Vagina (tissue), 2 donors: ENCODE measurements around the gene ZNF503.

ENCODE experiments used
- POLR2A ChIP-seq, 2 donors: fragments of 450-650 bp; IDR thresholded peaks; one replicate each; pipeline ENCODE4 v1.6.1; 2017; ENCODE audit warnings: antibody characterized with exemption in 2 of 2, mild to moderate bottlenecking in 2 of 2, moderate library complexity in 2 of 2
- POLR2AphosphoS5 ChIP-seq, 2 donors: sonication (generic); formaldehyde crosslinking; IDR thresholded peaks; one replicate each; pipeline ENCODE4 v1.9.0; 2017; ENCODE audit warnings: antibody characterized with exemption in 2 of 2, mild to moderate bottlenecking in 2 of 2, low read depth in 1 of 2; ENCODE audit not compliant: insufficient read depth in 1 of 2
- TF ChIP-seq, protein P1 (sequence below), 3 experiments: fragments of 450-650 bp in 2 of 3; fragments of 200-600 bp in 1 of 3; sonication (generic) in 1 of 3; IDR thresholded peaks; one replicate each; pipeline ENCODE4 v1.5.1; 2017 to 2019; ENCODE audit warnings: antibody characterized with exemption in 3 of 3, mild to moderate bottlenecking in 2 of 3, moderate library complexity in 2 of 3

DNA sequence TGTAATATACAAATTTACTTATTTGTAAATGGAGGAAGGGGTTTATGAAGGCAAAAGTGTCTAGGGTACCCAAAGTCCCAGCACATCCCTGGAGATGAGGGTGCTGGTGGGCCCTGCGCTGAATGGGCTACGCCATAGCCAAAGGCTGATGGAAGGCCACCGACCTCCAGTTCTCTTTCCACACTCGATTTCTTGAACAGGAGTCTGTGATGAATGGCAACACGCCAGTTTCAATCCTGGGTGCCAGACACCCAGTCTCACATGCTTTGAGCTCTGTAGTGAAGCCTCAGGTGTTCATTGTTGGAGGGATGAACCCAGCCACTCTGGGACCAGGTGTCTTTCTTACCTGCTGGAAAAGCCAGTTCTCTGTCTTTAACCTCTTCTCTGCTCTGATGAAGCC, 30.6 kb upstream of the ZNF503 start:
- TF ChIP-seq POLR2A (IDR thresholded peaks at IDR 0.05) (no peak), POLR2AphosphoS5 (IDR thresholded peaks at IDR 0.05; ENCODE audit: insufficient read depth in 1 of 2, low read depth in 1 of 2) (no peak)
- TF ChIP-seq, protein P1, sequence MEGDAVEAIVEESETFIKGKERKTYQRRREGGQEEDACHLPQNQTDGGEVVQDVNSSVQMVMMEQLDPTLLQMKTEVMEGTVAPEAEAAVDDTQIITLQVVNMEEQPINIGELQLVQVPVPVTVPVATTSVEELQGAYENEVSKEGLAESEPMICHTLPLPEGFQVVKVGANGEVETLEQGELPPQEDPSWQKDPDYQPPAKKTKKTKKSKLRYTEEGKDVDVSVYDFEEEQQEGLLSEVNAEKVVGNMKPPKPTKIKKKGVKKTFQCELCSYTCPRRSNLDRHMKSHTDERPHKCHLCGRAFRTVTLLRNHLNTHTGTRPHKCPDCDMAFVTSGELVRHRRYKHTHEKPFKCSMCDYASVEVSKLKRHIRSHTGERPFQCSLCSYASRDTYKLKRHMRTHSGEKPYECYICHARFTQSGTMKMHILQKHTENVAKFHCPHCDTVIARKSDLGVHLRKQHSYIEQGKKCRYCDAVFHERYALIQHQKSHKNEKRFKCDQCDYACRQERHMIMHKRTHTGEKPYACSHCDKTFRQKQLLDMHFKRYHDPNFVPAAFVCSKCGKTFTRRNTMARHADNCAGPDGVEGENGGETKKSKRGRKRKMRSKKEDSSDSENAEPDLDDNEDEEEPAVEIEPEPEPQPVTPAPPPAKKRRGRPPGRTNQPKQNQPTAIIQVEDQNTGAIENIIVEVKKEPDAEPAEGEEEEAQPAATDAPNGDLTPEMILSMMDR (IDR thresholded peaks at IDR 0.05) = no peak
